ENCODE measurements around the gene MICA.
A peak's percentile ranks its signal among the peaks of the same experiment; 100 is the strongest.
"Not testable (repeated sequence)": the region's sequence is repeated elsewhere in the genome, so short reads cannot be mapped to it uniquely, and the experiment has no call there.

Gene MICA

GRCh38 chr6:31383149-31383548, 20.2 kb upstream of the MICA start:
- no peak for DNase-seq

- DNase-seq: no peak
These were observed 18.4 kb upstream of the MICA start for GRCh38 chr6:31385041-31385440.

GRCh38 chr6:31386099-31386498, 17.3 kb upstream of the MICA start:
- no peak for DNase-seq

GRCh38 chr6:31386977-31387376, 16.4 kb upstream of the MICA start:
- DNase-seq: no peak

- DNase-seq: not testable (repeated sequence)
These were observed 14.2 kb upstream of the MICA start for GRCh38 chr6:31388916-31389801.

DNA sequence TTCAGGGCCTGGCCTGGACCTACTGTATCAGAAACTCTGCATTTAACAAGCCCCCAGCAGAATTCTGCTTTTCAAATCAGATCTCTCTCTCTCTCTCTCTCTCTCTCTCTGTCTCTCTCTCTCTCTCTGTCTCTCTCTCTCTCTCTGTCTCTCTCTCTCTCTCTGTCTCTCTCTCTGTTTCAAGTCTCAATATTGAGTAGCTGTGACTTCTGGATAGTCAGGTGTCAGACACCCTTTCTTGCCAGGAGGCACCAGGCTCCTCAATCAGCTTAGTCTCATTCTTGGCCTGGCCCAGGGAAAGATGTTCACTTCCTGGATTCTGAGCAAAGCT, 13.6 kb upstream of the MICA start:
- DNase-seq: not testable (repeated sequence)

- DNase-seq: no peak
These were observed 9.5 kb upstream of the MICA start for GRCh38 chr6:31393932-31394331.

- DNase-seq: no peak
These were observed 9.0 kb upstream of the MICA start for GRCh38 chr6:31394381-31394780.

- DNase-seq: no peak
These were observed 7.6 kb upstream of the MICA start for GRCh38 chr6:31395832-31396231.

DNA sequence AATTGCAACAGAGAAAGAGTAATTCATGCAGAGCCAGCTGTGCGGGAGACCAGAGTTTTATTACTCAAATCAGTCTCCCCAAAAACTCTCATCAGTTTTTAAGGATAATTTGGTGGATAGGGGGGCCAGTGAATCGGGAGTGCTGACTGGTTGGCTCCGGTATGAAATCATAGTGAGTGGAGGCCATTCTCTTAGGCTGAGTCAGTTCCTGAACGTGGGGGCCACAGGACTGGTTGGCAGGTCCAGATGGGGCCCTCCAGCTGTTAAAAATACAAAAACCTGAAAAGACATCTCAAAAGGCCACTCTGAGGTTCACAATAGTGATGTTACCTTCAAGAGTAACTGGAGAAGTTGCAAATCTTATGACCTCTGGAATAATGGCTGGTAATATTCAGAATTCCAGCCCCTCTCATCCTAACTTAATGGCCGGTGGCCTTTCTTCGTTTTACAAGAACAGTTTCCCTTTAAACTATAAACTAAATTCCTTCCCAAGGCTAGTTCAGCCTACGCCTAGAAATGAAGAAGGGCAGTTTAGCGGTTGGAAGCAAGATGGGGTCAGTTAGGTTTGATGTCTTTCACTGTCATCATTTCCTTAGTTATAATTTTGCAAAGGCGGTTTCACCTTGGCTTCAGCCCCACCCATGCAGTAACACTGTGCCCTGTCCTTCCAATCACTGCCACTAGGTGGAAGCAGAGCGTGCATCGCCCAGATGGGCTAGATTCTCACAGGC, 6.8 kb upstream of the MICA start:
- peak; percentile 83 to 89 for DNase-seq

DNA sequence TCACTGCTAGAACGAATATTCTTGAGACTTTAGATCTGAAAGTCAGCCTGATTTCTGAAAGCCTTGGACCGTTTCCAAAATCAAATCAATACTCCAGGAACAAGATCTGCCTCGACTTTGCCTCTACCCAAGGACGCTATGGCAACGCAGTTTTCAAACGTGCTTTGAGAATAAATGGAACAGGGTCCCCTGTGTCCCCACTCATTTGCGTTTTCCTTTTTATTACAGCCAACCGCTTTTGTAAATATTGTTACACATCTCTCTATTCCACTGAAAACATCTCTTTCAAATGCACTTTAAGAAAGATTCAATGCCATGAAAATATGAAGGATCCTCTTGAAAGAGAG, 6.3 kb upstream of the MICA start:
- not testable (repeated sequence) for DNase-seq

DNA sequence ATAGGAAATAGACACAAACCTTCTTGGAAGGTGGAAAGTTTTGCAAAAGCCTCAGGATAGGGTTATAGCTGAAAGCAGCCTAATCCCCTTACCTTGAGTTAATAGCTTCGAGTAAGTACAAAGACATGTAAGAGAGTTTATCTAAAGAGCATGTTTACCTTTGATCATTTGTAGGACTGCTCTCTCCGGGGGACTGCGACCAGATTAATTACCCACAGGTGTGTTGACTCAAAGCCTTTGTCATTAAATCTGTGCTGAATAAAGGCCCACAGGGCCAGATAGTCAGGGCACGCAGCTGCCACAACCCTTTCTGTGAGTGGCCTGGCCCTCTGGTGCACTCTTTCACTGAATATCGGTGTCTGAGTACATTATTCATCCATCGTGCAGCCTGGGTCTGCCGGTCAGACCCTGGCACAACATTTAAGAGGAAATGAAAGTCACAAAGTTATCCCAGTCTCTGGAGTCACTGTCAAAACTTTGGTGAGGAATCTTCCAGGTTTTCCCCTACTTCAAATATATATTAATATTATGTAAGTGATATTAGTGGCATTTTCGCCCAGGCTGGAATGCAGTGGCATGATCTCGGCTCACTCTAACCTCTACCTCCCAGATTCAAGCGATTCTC, 5.4 kb upstream of the MICA start:
- no peak for DNase-seq

- DNase-seq: peak; percentile 91 to 94
These were observed 3.6 kb upstream of the MICA start for GRCh38 chr6:31399589-31400466.

GRCh38 chr6:31400467-31401289, 2.7 kb upstream of the MICA start:
- DNase-seq: peak; percentile 95 to 96

DNA sequence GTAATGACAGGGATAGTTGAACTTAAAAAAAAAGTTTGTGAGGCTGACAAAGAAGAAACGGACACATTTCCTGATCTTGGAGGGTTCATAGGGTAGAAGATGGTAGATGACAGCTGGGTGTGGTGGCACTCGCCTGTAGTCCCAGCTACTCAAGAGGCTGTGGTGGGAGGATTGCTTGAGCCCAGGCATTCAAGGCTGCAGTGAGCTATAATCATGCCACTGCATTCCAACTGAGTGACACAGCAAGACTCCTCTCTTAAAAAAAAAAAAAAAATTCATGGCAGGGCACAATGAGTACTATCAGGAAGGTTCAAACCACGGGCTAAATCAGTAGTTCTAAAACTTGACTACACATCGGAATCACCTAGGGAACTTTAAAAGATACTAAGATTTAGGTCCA, 2.0 kb upstream of the MICA start:
- peak; percentile 19 to 47 for DNase-seq

- no peak for DNase-seq
These were observed 792 bp upstream of the MICA start for GRCh38 chr6:31402324-31403282.

- not testable (repeated sequence) for DNase-seq
These were observed 618 bp downstream of the MICA start for GRCh38 chr6:31404061-31404364.

DNA sequence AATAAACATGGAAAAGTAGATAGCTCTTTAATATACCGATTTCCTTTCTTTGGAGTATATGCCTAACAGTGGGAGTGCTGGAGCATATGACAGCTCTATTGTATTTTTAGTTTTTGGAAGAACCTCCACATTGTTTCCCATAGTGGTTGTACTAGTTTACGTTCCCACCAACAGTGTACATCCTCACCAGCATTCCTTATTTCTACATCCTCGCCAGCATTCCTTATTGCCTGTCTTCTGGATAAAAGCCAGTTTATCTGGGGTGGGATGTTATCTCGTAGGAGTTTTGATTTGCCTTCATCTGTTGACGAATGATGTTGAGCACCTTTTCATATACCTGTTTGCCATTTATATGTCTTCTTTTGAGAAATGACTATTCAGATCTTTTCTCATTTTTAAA, 2.6 kb downstream of the MICA start:
- no peak for DNase-seq

- peak; percentile 22 to 47 for DNase-seq
These were observed 4.3 kb downstream of the MICA start for GRCh38 chr6:31407699-31408098.

GRCh38 chr6:31412506-31412905, 9.1 kb downstream of the MICA start:
- no peak for DNase-seq
